DMS53 treated with DMSO at 0.1 percent for 48 hours (cell line): ENCODE measurements around the gene ATXN2.
"Not testable (repeated sequence)": the region's sequence is repeated elsewhere in the genome, so short reads cannot be mapped to it uniquely, and the experiment has no call there.

Experiments
- DNase-seq: peaks from one replicate; lab custom pipeline; 2025; ENCODE audit not compliant: unreplicated experiment; lab: John Stamatoyannopoulos, UW

Gene ATXN2

DNA sequence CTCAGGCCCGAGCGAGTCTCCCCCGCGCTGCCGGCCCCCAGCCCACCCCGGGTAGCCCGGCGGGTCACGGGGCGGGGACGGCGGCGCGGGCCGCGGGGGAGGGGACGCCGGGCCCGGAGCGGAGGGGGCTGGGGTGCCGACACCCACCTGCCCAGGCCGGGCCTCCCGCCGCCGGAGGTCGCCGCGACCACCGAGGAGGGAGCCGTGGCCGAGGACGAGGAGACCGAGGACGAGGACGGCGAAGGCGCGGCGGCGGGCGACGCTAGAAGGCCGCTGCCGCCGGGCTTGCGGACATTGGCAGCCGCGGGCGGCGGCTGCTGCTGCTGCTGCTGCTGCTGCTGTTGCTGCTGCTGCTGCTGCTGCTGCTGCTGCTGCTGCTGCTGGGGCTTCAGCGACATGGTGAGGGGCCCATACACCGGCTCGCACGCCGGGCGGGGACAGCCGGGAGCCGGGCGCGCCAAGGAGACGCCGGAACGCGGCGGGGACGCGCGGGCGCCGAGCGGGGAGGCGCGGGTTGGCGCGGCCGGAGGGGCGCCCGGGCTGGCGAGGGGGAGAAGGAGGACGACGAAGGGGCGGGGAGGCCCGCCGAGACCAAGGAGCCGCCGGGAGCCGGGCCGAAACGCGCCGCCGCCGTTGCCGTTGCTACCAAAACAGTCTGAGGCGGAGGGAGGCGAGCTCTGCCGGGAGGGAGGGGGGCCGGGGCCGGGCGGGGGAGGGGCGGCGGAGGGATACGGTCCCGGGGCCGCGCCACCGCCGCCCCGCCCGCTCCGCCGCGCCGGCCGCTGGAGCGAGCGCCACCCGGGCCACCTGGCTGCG lies at the start of gene ATXN2:
Gene ATXN2 (minus strand): TSS at position 679 of the 816 bp plus-strand sequence. CDS start 281 bp downstream, at position 398.
- no peak for DNase-seq

GRCh38 chr12:111645433-111645832 lies 46.3 kb upstream of the ATXN2 start:
- no peak for DNase-seq

DNA sequence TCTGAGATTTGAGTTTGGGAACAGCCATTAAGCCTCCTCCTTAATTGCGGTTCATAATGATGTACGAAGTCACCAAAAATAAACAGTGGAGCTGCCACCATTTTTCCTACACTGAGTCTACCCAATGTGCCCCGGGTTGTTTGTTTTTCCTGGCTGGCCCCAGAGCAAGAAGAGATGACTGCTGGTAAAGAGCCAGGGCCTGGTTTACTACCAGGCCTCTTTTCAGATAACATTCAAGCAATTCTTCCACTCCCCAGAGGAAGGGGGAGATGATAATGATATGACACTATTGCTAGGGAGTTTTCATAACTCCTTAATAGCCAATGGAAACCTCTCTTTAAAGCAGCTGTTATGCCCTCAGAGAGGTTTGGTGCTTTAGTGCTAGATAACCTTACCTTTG lies 44.3 kb upstream of the ATXN2 start:
- no peak for DNase-seq

- no peak for DNase-seq
These were observed 43.7 kb upstream of the ATXN2 start for GRCh38 chr12:111642681-111643426.

DNA sequence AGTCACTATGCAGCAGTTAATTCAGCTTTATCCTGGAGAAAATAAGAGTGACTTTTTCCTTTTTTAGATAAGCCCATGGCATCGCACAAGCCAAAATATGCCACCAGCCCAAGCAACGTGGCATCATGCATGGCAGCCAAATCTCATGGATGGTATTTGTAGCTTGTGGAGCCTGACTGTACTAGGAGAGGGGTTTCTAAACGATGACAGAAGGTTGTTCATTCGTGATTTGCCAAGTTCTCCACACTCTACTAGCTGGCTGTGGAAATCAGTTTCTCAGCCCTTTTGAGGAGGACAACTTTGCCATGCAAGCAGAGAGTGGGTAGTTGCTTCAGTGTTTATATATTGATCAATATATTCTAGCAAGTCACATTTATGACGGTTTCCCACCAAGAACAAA lies 41.4 kb upstream of the ATXN2 start:
- no peak for DNase-seq

GRCh38 chr12:111638556-111638955 lies 39.4 kb upstream of the ATXN2 start:
- no peak for DNase-seq

DNA sequence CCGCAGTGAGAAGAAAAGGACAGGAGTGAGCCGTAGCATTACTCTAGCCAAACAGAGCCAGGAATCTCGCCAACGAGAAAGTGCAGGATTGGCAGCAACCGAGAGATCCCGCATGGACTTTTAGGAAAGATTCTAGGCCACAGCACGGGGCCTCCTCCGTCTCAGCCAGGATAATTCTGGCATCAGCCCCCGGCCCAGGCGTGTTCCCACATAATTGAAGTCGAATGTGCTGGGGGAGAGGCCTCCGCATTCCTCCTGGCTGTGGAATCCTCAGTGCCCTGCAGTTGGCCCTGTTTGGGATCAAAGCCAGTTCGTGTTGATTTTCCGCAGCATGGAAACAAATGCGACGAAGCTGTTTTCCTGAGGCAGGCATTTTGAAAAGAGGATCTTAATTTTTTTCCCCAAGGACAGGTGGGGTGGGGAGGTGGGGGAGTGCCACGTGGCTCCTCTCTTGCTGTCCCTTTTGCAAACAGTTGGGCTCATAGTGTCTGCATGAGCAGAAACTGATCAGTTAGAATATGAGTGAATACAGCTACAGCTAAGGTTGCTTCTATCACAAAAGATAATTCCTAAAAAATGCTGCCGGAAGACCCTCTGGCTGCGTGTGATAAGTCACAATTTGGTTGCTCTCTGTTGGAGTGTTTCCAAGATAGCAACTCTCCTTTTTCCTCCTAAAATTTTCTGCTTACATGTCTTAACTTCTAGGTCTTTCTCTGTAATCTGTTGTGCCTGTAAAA lies 37.3 kb upstream of the ATXN2 start:
- no peak for DNase-seq

DNA sequence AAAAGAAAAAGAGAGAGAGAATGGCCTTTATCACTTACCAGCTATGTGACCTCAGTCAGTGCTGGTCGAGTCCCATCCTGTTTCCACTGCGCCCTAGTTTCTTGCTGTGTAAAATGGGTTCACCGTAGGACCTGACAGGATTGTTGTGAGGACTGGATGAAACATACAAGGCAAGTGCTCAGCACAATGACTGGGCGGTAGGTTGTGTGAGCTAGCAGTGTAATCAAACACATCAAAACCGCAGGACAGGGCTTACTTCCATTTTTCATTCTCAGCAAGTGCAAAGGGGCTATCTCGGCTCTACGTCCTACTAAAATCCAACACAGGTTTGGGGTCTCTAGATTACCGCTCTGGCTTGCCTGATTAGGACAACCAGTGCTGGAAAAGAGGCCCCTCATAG lies 36.4 kb upstream of the ATXN2 start:
- DNase-seq: no peak

- DNase-seq: no peak
These were observed 29.6 kb upstream of the ATXN2 start for GRCh38 chr12:111628505-111629260.

DNA sequence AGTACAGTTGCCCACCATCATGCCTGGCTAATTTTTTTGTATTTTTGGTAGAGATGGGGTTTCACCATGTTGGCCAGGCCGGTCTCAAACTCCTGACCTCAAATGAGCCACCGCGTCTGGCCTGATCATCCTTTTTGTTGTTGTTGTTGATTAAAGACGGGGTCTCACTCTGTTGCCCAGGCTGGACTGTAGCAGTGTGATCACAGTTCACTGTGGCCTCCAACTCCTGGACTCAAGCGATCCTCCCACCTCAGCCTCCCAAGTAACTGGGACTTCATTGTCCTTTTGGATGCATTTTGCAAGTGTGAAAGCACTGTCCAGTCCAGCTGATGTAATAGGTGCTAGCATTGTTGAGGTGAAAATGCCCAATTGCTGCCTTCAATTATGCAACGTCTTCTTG lies 27.1 kb upstream of the ATXN2 start:
- DNase-seq: no peak

- DNase-seq: peak; percentile 26
These were observed 25.4 kb upstream of the ATXN2 start for GRCh38 chr12:111624540-111624939.

GRCh38 chr12:111617841-111618240 lies 18.7 kb upstream of the ATXN2 start:
- not testable (repeated sequence) for DNase-seq

DNA sequence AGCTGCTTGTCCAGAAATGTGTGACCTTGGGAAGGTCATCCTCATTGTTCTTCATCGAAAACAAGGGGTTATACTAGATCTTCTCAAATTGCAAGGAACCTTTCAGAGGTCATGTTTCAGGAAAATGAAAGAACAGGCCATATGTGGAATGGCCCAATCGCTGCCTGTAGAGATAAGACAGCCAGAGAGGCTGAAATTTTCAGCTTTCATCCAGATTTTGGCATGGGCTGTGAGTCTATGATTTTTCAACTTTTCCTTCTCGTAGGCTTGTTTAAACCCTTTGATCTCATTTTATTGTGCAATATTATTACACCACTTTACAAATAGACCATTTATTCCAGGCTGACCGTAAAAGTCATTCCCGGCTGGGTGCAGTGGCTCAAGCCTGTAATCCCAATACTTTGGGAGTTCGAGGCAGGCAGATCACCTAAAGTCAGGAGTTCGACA lies 17.1 kb upstream of the ATXN2 start:
- DNase-seq: no peak

- no peak for DNase-seq
These were observed 8.1 kb upstream of the ATXN2 start for GRCh38 chr12:111607239-111607638.

DNA sequence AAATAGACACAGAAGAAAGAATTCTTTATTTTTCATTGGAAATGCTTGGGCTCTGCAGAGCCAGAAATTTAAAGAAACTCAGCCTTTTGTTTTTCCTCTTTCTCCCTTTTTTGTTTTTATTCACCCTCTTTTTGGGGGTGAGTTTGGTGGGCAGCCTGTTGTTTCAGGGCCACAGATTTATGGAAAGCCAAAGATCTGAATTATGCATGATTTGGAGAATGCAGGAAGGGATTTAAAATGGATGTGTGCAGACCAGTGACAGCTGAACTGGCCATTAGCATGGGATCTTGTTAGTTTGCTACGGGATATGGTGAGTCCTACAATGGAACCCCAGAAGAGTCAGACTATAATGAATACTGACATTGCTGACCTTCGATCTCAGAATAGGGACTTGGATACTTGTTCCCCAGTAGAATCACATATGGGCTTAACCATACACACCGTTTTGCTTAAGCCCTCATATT lies 7.7 kb upstream of the ATXN2 start:
- DNase-seq: no peak

GRCh38 chr12:111605911-111606766 lies 7.0 kb upstream of the ATXN2 start:
- no peak for DNase-seq

GRCh38 chr12:111602857-111603256 lies 3.7 kb upstream of the ATXN2 start:
- not testable (repeated sequence) for DNase-seq

DNA sequence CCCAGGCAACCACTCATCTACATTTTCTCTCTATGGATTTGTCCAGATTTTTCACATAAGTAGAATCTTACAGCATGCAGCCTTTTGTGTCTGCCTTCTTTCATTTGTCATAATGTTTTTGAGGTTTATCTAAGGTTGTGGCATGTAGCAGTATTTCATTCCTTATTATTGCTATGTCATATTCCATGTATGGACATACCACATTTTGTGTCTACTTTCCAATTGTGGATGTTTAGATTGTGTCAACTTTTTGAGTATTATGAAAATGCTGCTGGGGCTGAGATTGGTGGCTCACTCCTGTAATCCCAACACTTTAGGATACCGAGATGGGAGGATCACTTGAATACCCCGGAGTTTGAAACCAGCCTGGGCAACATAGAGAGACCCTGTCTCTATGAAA lies 3.2 kb upstream of the ATXN2 start:
- DNase-seq: no peak

- not testable (repeated sequence) for DNase-seq
These were observed 1.9 kb upstream of the ATXN2 start for GRCh38 chr12:111600986-111601385.

DNA sequence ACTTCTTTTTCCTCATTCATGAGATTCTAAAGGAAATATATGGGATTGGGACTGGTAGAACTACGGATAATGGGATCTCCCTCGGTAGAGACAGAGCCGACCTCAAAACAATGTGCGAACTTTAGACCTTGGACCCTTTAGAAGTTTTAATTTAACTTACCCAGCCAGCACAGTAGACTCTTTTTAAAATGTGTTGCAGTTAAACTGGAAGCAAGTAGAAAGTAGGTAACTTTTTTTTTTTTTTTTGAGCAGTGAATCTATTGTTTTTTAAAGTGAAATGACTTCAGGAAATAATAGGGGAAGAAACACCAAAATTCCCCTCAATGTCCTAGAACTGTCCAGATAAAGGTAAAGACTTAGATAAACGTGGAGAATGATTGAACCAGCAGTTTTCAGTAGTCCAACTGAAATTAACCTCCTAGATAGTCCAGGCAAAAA lies 1.1 kb upstream of the ATXN2 start:
- no peak for DNase-seq
